Esophagus squamous epithelium (tissue), 4 donors: ENCODE results near the gene PTGER2.

Experiments used
- CTCF ChIP-seq, 6 experiments: fragments of 450-650 bp in 4 of 6; fragments of 200-600 bp in 2 of 6; sonication (generic) in 2 of 6; IDR thresholded peaks; one replicate each; pipeline ENCODE4 v1.5.1; 2016 to 2019; ENCODE audit warnings: antibody characterized with exemption in 6 of 6, mild to moderate bottlenecking in 4 of 6, moderate library complexity in 4 of 6
- POLR2A ChIP-seq, 4 donors: fragments of 450-650 bp; IDR thresholded peaks; one replicate each; pipeline ENCODE4 v1.6.1; 2017; ENCODE audit warnings: antibody characterized with exemption in 4 of 4, mild to moderate bottlenecking in 4 of 4, moderate library complexity in 3 of 4

- TF ChIP-seq CTCF (IDR thresholded peaks at IDR 0.05) = no peak
- no peak for TF ChIP-seq POLR2A (IDR thresholded peaks at IDR 0.05)
These were observed 650 bp upstream of the PTGER2 start for GRCh38 chr14:52313462-52313861.
